GM21528 (cell line): ENCODE results near the gene PARK7.

Experiments used
- ATAC-seq: cut with Tn5 transposase; IDR thresholded peaks from one replicate; pipeline ENCODE4 v1.9.1; 2021; ENCODE audit warnings: mild to moderate bottlenecking, moderate library complexity; ENCODE audit not compliant: unreplicated experiment, low FRiP score

The PARK7 gene

GRCh38 chr1:8006037-8006963 lies 44.8 kb downstream of the PARK7 start:
- no peak for ATAC-seq

GRCh38 chr1:8009043-8010002 lies 47.8 kb downstream of the PARK7 start:
- no peak for ATAC-seq

GRCh38 chr1:8010080-8010664 lies 48.7 kb downstream of the PARK7 start:
- ATAC-seq = no peak

GRCh38 chr1:8011016-8011415 lies 49.5 kb downstream of the PARK7 start:
- ATAC-seq = no peak

GRCh38 chr1:8011923-8012858 lies 50.7 kb downstream of the PARK7 start:
- ATAC-seq = no peak

GRCh38 chr1:8012955-8013354 lies 51.4 kb downstream of the PARK7 start:
- ATAC-seq = no peak

GRCh38 chr1:8013399-8013798 lies 51.9 kb downstream of the PARK7 start:
- ATAC-seq = no peak

GRCh38 chr1:8013800-8014199 lies 52.3 kb downstream of the PARK7 start:
- no peak for ATAC-seq

- no peak for ATAC-seq
These were observed 53.0 kb downstream of the PARK7 start for GRCh38 chr1:8014381-8014988.

GRCh38 chr1:8015036-8015808 lies 53.7 kb downstream of the PARK7 start:
- no peak for ATAC-seq

- no peak for ATAC-seq
These were observed 54.3 kb downstream of the PARK7 start for GRCh38 chr1:8015809-8016165.

- ATAC-seq = no peak
These were observed 54.8 kb downstream of the PARK7 start for GRCh38 chr1:8016210-8016894.

- no peak for ATAC-seq
These were observed 55.4 kb downstream of the PARK7 start for GRCh38 chr1:8016895-8017241.

GRCh38 chr1:8017495-8018197 lies 56.1 kb downstream of the PARK7 start:
- no peak for ATAC-seq

GRCh38 chr1:8018492-8019228 lies 57.1 kb downstream of the PARK7 start:
- no peak for ATAC-seq

- no peak for ATAC-seq
These were observed 57.7 kb downstream of the PARK7 start for GRCh38 chr1:8019229-8019620.

GRCh38 chr1:8020032-8020431 lies 58.5 kb downstream of the PARK7 start:
- no peak for ATAC-seq
